Fibroblast of villous mesenchyme (primary cell): ENCODE results near the gene GRIK1. TPM values are rescaled to one million over a fixed set of nuclear protein-coding genes. Genes with fewer than 3 reads are reported as not detected.

Experiments
- DNase-seq: peaks from one replicate; pipeline ENCODE4 v3.0.0-alpha.2; 2010; ENCODE audit warnings: low read depth
- H3K4me3 ChIP-seq: 2 replicates; pipeline ENCODE4 v1.5.1; 2011; ENCODE audit warnings: low read depth, mild to moderate bottlenecking, low read length
- CTCF ChIP-seq: IDR thresholded peaks from 2 replicates; pipeline ENCODE4 v1.5.1; 2012; ENCODE audit warnings: low read depth, mild to moderate bottlenecking, low read length; ENCODE audit not compliant: insufficient read depth
- total RNA-seq: library from RNA; depleted of rRNA; stranded (reverse); fragments of >200 nt; gene quantifications from 2 replicates; pipeline ENCODE4 v1.2.3, GENCODE V29; 2012

The GRIK1 gene
- total RNA-seq, 1 donor = under 0.01 TPM

GRCh38 chr21:29523646-29524045 lies 416.1 kb downstream of the GRIK1 start:
- DNase-seq = no peak
- no peak overlapping the region for H3K4me3 ChIP-seq
- TF ChIP-seq CTCF = no peak

- H3K4me3 ChIP-seq = no peak overlapping the region
- DNase-seq = no peak
- TF ChIP-seq CTCF = no peak
Observed at GRCh38 chr21:29521872-29522271, 417.9 kb downstream of the GRIK1 start.

GRCh38 chr21:29520171-29520570 lies 419.6 kb downstream of the GRIK1 start:
- DNase-seq = no peak
- no peak for TF ChIP-seq CTCF
- H3K4me3 ChIP-seq = no peak overlapping the region

GRCh38 chr21:29514652-29515247 lies 425.0 kb downstream of the GRIK1 start:
- no peak overlapping the region for H3K4me3 ChIP-seq
- no peak for TF ChIP-seq CTCF
- DNase-seq = no peak

- no peak for TF ChIP-seq CTCF
- no peak for DNase-seq
- H3K4me3 ChIP-seq = no peak overlapping the region
Observed at GRCh38 chr21:29513535-29513934, 426.3 kb downstream of the GRIK1 start.

DNA sequence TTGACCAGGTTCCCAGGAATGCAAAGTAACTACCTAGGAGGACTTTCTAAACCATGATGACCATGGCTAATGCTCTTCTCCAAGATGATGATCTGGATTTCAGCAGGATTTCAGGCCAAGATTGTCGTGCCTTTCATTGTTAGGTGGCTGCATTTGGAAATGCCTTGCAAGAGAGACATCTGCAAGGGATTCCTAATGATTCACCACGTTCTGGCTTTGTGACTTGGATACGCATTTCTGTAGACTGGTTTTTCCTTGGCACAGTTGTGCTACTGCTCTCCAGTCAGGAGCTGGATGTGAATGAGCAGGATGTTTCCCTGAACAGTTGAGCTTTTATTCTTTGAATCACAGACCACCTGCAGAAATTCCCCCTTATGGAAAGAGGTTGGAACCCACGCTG lies 428.7 kb downstream of the GRIK1 start:
- TF ChIP-seq CTCF = no peak
- no peak for DNase-seq
- H3K4me3 ChIP-seq = no peak overlapping the region

GRCh38 chr21:29509121-29509520 lies 430.7 kb downstream of the GRIK1 start:
- DNase-seq = no peak
- no peak for TF ChIP-seq CTCF
- H3K4me3 ChIP-seq = no peak overlapping the region
